Measurements from ENCODE around the gene SFMBT2.

The SFMBT2 gene

DNA sequence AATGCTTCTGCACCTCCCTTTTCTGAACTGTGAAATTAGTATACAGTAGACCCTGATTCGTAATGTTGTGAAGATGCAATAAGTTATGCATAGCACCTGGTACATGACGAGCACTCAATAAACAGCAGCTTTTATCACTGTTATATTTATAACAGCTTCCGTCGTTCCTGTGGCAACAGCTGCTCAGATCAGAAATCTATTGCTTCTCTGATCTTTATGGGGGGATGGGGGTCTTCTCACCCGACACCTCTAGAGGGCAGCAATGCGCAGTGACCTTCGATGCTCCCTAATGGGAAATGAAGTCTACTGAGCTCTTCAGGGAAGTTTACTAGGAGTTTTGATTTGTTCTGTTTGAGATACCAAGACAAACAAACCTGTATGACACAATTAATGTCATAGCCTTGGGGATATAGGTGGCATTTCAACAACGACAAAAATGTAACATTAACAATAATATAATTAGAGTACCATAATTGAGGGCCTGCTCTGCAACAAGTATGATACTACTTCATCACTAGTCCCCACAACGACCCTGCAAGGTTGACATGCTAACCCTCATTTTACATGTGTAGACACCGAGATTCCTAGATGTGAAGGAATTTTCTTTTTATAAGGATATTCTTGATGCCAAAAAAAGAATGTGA, 289.6 kb downstream of the SFMBT2 start:
- POLR2A ChIA-PET = no interaction called here
- TF ChIP-seq CTCF (IDR thresholded peaks at IDR 0.05; ENCODE audit: insufficient read depth, low read length, missing control alignments) = peak; percentile 49
- DNase-seq (ENCODE audit: low read depth, low spot score) = no peak
- H3K4me3 ChIP-seq (ENCODE audit: low read depth, low read length) = no peak overlapping the region
- CTCF ChIA-PET = interaction anchor here (1.2 kb wide), 1 partner anchor 9 kb away, joined by 3 read pairs; no protein-coding TSS in a partner anchor

GRCh38 chr10:7119325-7120015, 291.4 kb downstream of the SFMBT2 start:
- H3K4me3 ChIP-seq (ENCODE audit: low read depth, low read length) = no peak overlapping the region
- ChIA-PET POLR2A (no interaction called here), CTCF (no interaction called here)
- DNase-seq (ENCODE audit: low read depth, low spot score) = no peak
- TF ChIP-seq CTCF (IDR thresholded peaks at IDR 0.05; ENCODE audit: insufficient read depth, low read length, missing control alignments) = no peak

GRCh38 chr10:7117806-7118674, 292.8 kb downstream of the SFMBT2 start:
- H3K4me3 ChIP-seq (ENCODE audit: low read depth, low read length) = no peak overlapping the region
- no peak for TF ChIP-seq CTCF (IDR thresholded peaks at IDR 0.05; ENCODE audit: insufficient read depth, low read length, missing control alignments)
- ChIA-PET CTCF (no interaction called here), POLR2A (no interaction called here)
- no peak for DNase-seq (ENCODE audit: low read depth, low spot score)

DNA sequence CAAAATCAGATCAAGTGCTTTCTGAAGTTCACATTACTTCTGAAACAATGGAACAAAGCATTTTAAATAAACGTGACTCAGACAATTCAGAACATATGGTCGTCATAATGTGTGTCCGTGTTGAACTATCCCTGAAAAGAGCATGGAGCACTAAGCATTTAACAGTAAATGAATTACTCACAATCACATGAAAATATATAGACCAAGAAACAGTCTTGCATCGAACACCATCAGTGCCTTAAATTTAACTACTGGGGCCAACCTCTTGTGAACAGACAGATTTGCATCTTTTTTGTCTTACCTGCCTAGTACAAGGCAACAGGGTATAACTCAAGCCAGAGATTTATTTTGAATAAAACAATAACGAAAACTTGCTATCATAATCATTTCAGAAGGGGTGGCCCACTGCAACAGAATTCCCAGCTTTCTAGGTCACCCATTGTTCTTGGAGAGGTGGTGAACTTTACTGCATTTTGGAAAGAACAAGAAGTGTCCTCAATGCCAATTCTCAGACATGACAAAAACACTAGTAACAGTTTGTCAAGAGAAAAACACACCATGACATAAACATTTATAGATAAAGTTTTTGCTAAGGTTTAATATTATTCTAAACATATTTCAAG, 293.5 kb downstream of the SFMBT2 start:
- no peak overlapping the region for H3K4me3 ChIP-seq (ENCODE audit: low read depth, low read length)
- no peak for DNase-seq (ENCODE audit: low read depth, low spot score)
- TF ChIP-seq CTCF (IDR thresholded peaks at IDR 0.05; ENCODE audit: insufficient read depth, low read length, missing control alignments) = no peak
- POLR2A ChIA-PET = no interaction called here
- CTCF ChIA-PET = no interaction called here

DNA sequence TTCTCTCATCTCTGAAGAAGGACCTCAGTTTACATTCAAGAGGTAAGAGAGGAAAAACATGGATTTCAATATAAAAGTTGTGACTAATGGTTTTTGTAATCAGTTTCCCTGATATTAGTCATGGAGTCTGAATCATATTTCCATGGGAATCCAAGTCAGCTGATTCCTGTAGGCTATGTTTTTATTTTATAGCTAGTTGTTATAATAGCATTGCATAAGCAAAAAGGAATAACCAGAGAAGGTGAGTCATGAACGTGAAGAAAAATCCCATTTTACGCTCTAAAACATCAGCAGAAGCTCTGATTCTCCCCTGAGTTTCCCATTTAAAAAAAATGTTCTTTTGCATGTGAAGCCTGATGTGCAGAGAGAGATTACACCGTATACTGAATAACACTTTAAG, 299.3 kb downstream of the SFMBT2 start:
- peak; percentile 40 for DNase-seq (ENCODE audit: low read depth, low spot score)
- no peak overlapping the region for H3K4me3 ChIP-seq (ENCODE audit: low read depth, low read length)
- ChIA-PET POLR2A (no interaction called here), CTCF (interaction anchor here (1.2 kb wide), 1 partner anchor 10 kb away, joined by 3 read pairs; no protein-coding TSS in a partner anchor)
- no peak for TF ChIP-seq CTCF (IDR thresholded peaks at IDR 0.05; ENCODE audit: insufficient read depth, low read length, missing control alignments)
